Ishikawa (cell line): ENCODE measurements around the gene CUBN.

ENCODE experiments used
- CEBPB ChIP-seq: IDR thresholded peaks from 2 replicates; pipeline ENCODE4 v1.6.1; 2012
- CREB1 ChIP-seq: IDR thresholded peaks from 2 replicates; pipeline ENCODE4 v1.6.1; 2012; ENCODE audit warnings: low read depth
- EGR1 ChIP-seq: IDR thresholded peaks from 2 replicates; pipeline ENCODE4 v1.6.1; 2012
- EP300 ChIP-seq: IDR thresholded peaks from 2 replicates; pipeline ENCODE4 v1.6.1; 2012; ENCODE audit warnings: borderline replicate concordance
- FOXM1 ChIP-seq: IDR thresholded peaks from 2 replicates; pipeline ENCODE4 v1.6.1; 2012; ENCODE audit warnings: low read depth, borderline replicate concordance
- MAX ChIP-seq: IDR thresholded peaks from 2 replicates; pipeline ENCODE4 v1.6.1; 2012
- RAD21 ChIP-seq: IDR thresholded peaks from 2 replicates; pipeline ENCODE4 v1.6.1; 2012; ENCODE audit warnings: low read depth
- REST ChIP-seq: IDR thresholded peaks from 2 replicates; pipeline ENCODE4 v1.6.1; 2012; ENCODE audit warnings: low read depth, mild to moderate bottlenecking
- TAF1 ChIP-seq: IDR thresholded peaks from 2 replicates; pipeline ENCODE4 v1.6.1; 2012; ENCODE audit warnings: low read depth, mild to moderate bottlenecking
- TEAD4 ChIP-seq: IDR thresholded peaks from 2 replicates; pipeline ENCODE4 v1.6.1; 2012
- USF1 ChIP-seq: IDR thresholded peaks from 2 replicates; pipeline ENCODE4 v1.6.1; 2012
- YY1 ChIP-seq: IDR thresholded peaks from 2 replicates; pipeline ENCODE4 v1.6.1; 2012; ENCODE audit warnings: low read depth
- ZBTB7A ChIP-seq: IDR thresholded peaks from 2 replicates; pipeline ENCODE4 v1.6.1; 2012; ENCODE audit warnings: low read depth

GRCh38 chr10:16835228-16835627, 294.4 kb downstream of the CUBN start:
- no peak for TF ChIP-seq YY1
- TF ChIP-seq USF1, result no peak
- no peak for TF ChIP-seq CEBPB
- no peak for TF ChIP-seq MAX
- no peak for TF ChIP-seq ZBTB7A
- TF ChIP-seq EGR1, result no peak
- no peak for TF ChIP-seq EP300
- no peak for TF ChIP-seq FOXM1
- no peak for TF ChIP-seq RAD21
- TF ChIP-seq TAF1, result no peak
- no peak for TF ChIP-seq CREB1
- no peak for TF ChIP-seq REST
- no peak for TF ChIP-seq TEAD4
